ENCODE data around the gene TBRG4.

Gene TBRG4

DNA sequence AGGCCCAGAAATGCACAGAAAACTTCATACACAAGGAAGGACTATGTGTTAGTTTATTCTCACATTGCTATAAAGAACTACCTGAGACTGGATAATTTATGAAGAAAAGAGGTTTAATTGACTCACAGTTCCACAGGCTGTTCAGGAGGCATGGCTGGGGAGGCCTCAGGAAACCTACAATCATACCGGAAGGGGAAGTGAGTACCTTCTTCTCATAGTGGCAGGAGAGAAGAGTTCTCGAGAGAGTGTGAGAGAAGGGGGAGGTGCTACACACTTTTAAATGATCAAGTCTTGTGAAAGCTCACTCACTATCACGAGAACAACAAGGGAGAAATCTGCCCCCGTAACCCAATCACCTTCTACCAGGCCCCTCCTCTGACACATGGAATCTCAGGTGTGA lies 29.3 kb upstream of the TBRG4 start:
- DNase-seq = no peak

DNA sequence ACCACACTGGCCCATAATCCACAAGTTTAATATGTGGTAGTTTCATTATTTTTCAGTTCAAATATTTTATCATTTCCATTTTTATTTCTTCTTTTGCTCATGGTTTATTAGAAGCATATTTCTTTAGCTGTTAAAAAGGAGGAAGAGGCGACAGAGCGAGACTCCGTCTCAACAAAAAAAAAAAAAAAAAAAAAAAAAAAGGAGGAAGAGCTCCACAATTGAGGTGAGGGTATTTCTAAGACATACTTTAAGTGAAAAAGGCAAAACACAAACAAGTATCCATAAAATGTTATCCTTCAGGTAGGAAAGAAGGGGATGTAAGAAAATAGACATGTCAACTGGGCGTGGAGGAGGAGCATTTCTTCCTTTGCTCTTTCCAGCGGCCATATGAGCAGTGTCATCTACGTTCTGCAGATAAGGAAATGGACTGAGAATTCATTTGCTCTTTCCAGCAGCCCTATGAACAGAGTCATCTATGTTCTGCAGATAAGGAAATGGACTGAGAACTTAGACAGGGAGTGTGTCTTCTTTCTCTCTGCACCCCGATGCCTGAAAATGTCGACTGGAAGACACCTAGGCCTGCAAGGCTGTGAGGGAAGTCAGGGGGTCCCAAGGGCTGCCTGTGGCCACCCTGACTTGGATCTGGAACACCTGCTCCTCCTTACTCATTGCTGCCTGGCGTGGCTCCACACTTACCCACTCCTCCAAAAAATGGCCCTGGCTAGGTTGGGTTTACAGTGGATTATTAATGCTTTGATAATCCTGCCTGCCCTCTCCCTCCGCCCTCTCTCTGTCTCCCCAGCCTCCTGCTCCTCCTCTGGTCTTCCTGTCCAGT lies 27.2 kb upstream of the TBRG4 start:
- no peak for DNase-seq

- no peak for DNase-seq
These were observed 24.9 kb upstream of the TBRG4 start for GRCh38 chr7:45136106-45137060.

GRCh38 chr7:45133877-45134276 lies 22.4 kb upstream of the TBRG4 start:
- no peak for DNase-seq

GRCh38 chr7:45133352-45133751 lies 21.9 kb upstream of the TBRG4 start:
- no peak for DNase-seq

DNA sequence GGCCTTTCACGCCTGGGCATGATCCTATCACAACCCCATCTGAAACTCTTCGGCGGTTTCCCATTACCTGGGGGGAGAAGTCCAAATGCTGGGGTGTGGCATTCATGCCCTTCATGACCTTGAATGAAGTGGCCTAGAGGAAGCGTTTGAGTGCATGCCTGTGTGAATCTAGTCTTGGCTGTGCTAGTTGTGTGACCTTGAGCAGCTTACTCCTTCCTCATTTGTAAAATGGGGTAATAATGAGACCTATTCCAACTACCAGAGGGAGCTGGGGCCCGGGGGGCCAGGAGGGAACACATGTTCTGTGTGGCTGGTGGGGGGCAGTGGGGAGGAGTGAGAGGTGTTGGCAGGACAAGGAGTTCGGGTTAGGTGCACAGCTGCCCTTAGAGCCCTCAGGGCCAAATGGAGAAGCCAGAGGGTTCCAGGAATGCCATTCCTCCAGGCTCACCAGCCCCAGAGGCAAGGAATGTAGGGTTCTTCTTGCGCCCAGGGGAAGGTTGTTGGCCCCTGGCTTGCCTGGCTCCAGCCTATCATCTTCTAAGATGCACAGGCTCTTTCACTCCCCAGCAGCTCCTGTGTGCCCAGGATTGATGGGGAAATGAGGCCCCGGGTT lies 21.3 kb upstream of the TBRG4 start:
- DNase-seq = no peak

DNA sequence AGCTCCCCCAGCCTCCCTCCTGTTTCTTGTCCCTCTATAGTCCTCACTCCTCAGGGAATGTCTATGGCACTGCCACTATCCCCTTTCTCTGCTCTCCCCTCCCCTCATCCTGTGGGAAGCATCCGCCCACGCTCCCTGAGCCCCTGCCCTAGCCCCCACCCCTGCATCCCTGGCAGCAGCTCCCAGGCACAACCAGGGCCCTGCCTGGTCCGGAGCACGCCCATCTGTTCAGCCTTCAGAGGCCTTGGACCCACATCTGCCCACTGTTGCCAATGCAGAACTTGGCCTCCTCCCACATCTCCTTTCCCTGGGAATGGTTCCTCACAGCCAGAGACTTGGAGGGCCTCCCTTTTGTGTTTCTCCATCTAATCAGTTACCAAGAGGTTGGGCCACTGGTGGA lies 20.4 kb upstream of the TBRG4 start:
- DNase-seq = no peak

GRCh38 chr7:45130910-45131309 lies 19.4 kb upstream of the TBRG4 start:
- no peak for DNase-seq

DNA sequence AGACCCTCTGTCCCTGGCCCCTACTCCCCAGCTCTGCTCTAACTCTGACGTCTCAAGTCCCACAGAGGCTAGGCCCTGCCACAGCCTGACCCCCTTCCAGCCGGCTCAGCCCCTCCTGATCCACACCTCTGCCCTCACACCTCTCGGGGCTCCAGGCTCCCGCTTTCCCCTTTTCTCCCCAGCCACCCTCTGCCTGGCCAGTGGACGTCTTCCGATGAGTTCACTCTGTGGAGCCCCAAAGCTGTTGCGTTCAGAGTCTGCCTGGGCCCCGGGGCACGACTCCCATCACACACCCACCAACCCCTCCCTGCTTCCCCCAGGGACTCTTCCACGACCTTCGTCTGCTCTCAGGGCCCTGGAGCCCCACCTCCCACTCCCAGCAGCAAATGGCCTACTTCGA lies 18.4 kb upstream of the TBRG4 start:
- no peak for DNase-seq

DNA sequence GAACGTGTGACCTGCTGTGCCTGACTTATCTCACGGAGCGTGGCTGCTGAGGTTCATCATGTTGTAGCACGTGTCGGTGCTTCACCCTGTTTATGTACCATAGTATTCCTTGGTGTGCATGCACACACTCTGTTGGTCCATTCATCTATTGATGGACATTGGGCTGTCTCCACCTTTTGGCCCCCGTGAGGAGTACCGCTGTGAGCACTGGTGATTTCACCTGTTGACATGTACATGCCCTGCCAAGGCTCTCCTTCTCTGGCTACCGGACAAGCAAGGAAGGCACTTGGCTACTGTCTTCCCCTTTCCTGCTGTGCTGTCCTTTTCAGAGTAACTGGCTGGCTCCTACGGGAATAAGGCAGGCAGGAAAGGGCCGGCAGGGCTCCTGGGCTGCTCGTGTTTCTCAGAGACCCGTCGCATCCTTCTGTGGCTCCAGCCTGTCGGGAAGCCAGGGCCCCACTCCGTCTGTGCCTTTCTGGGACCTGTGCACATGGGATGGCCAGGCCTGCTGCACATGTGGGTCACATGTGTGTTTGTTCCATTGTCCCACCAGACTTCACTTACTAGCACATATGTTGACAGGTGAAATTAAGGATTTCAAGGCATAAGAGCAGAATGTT lies 17.8 kb upstream of the TBRG4 start:
- DNase-seq = no peak

GRCh38 chr7:45126920-45127319 lies 15.4 kb upstream of the TBRG4 start:
- DNase-seq = no peak

DNA sequence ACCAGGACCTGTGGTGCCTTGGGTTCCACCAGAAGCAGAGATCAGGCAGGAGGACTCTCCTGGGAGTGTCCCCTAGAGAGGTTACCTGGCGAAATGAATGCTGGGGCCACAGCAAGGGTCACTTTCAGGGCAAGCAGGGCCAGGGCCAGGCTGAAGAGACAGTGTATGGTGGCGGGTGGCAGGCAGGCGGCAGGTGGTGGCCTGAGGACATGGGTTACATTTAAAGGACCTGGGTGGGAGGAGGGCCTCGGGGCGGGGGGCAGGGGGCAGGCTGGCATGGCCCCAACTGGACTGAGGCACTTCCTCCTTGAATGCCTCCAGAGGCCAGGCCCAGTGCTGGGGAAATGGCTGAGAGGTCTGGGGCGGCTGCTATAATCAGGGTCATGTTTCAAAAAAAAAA lies 14.7 kb upstream of the TBRG4 start:
- no peak for DNase-seq

DNA sequence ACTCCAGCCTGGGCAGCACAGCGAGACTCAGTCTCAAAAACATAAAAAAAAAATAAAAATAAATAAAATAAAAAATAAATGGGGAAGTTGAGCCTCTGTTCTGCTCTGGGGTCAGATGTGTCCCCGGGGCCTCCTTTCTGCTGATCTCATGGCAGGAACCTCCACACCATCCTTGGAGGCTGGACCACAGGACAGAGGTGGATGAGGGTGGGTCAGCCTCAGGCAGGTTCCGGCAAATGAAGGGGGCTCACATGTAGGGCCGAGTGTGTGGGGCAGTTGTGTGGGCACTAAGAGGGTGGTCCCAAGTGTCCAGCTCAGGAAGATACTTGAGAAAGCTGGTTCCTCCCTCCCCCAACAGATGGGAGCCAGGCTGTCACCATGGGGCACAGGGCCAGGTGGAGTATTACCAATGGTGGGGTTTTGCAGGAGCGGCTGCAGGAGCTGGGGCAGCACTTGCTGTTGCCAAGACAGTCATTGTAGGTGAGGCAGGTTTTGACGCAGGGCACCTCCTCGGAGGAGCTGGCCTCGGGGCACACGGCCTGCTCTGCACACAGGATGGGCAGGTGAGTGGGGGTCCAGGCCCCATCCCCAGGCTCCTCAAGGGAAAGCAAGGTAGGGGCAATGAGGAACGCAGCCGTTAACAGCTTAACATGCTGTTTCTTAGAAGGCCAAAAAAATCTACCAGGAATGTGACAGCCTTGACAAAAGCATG lies 13.9 kb upstream of the TBRG4 start:
- no peak for DNase-seq

GRCh38 chr7:45123913-45124710 lies 12.6 kb upstream of the TBRG4 start:
- DNase-seq = no peak

GRCh38 chr7:45122975-45123860 lies 11.7 kb upstream of the TBRG4 start:
- no peak for DNase-seq

GRCh38 chr7:45119550-45119949 lies 8.1 kb upstream of the TBRG4 start:
- DNase-seq = no peak

GRCh38 chr7:45118889-45119331 lies 7.4 kb upstream of the TBRG4 start:
- no peak for DNase-seq

- no peak for DNase-seq
These were observed 6.8 kb upstream of the TBRG4 start for GRCh38 chr7:45118292-45118691.

- DNase-seq = no peak
These were observed 6.1 kb upstream of the TBRG4 start for GRCh38 chr7:45117582-45117981.

- no peak for DNase-seq
These were observed 4.6 kb upstream of the TBRG4 start for GRCh38 chr7:45116048-45116447.
